ENCODE measurements around the gene IKBKE.

Gene IKBKE

DNA sequence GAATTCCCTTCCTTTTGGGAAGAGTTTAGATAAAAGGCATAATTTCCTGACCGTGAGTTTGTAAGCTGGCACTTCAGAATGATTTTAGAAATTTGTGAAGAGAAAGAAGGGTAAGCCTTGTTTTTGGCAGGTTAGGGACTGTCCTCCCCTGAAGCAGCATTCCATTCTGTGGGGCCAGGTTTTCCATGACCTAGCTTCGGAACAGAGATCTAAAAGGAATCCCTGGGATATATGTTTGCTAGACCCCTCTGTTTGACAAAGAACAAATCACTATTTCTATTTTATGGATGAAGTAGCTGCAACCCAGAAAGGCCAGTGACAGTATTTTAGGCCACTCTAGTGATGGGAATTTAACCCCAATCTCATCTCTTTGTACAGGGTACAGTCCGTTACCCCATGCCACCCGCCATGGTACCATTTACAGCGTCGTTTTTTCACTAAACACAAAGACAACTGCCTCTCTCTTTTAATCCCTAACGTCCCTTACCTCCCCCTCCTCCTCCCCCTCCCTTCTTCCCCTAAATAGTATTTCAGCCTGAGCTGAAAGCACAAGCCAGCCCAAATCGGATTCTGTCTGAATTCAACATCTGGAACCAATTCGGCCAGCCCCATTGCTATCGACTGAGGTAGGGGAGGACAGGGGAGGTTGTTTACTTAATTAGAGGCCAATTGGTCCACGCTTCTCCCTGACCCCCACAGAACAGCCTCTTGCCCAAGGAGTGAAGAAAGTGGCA, 23.4 kb upstream of the IKBKE start:
- H3K4me1 ChIP-seq (ENCODE audit: insufficient read depth, low read length): 0 out of 2 replicates have a peak, but pooled peaks cover 5% of the 10 kb centered on the region
- no peak overlapping the region for H3K9ac ChIP-seq (ENCODE audit: low read depth, low read length)
- no peaks in the 10 kb centered on the region for H3K9me3 ChIP-seq (ENCODE audit: control insufficient read depth, insufficient read depth, low read length)
- H3K36me3 ChIP-seq (ENCODE audit: insufficient read depth, low read length): peaks cover 6% of the 10 kb centered on the region

DNA sequence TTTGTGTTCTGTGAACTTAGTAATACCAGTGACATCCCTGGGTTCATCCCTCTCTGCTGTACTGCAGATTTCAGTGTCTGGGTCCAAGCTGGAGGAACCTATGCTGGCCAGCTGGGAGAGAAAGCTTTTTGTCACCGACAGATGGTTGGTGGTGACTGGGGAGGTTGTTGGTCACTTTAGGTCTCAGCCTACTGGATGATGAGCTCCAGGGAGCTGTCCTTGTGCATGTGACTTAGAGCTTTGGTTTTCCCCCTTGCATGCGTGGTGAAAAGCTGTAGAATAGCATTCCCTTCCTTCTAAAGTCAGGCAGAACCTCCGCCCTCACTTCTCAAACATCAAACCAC, 22.9 kb upstream of the IKBKE start:
- Histone ChIP-seq H3K9ac (ENCODE audit: low read depth, low read length) (no peak overlapping the region), H3K9me3 (ENCODE audit: control insufficient read depth, insufficient read depth, low read length) (no peaks in the 10 kb centered on the region), H3K36me3 (ENCODE audit: insufficient read depth, low read length) (peaks cover 6% of the 10 kb centered on the region), H3K4me1 (ENCODE audit: insufficient read depth, low read length) (0 out of 2 replicates have a peak, but pooled peaks cover 5% of the 10 kb centered on the region)

DNA sequence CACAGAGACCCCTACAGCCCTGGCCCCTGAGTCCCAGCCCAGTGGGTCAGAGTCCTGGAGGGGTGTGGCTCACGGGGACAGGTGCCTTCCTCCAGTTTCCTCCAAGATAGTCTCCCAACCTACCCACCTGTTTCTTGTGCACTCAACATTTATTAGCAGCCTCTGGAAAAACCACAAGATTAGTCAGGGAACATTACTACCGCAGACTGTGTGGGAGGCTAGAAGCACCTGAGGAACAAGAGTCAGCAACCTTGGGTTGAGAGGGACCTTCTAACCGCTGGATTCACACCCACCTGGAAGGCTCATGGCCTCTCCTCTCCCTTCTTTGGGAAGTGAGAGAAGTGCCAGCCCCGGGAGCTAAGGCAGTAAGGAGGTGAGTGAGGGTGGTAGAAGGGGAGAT, 22.5 kb upstream of the IKBKE start:
- peaks cover 6% of the 10 kb centered on the region for H3K36me3 ChIP-seq (ENCODE audit: insufficient read depth, low read length)

DNA sequence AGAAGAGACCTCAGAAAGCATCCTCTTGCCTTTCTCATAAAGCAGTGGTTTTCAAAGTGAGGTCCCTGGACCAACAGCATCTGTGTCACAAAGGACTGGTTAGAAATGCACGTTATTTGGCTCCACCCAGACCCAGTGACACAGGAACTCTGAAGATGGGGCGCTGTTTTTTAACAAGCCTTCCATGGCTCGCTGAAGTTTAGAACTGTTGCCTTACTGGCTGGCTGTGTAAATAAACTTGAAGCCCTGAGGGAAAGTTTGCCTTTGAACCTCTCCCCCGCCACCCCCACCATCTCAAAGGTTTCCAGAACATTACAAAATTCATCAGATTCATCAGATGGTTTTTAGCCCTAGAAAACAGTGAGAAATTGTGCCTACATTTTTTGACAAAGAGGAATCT, 21.8 kb upstream of the IKBKE start:
- Histone ChIP-seq H3K4me1 (ENCODE audit: insufficient read depth, low read length) (0 out of 2 replicates have a peak, but pooled peaks cover 5% of the 10 kb centered on the region), H3K36me3 (ENCODE audit: insufficient read depth, low read length) (peaks cover 6% of the 10 kb centered on the region)

More for the DNA sequence above, 22.5 kb upstream of the IKBKE start:
- Histone ChIP-seq H3K4me1 (ENCODE audit: insufficient read depth, low read length) (0 out of 2 replicates have a peak, but pooled peaks cover 5% of the 10 kb centered on the region), H3K9me3 (ENCODE audit: control insufficient read depth, insufficient read depth, low read length) (no peaks in the 10 kb centered on the region), H3K9ac (ENCODE audit: low read depth, low read length) (no peak overlapping the region)

DNA sequence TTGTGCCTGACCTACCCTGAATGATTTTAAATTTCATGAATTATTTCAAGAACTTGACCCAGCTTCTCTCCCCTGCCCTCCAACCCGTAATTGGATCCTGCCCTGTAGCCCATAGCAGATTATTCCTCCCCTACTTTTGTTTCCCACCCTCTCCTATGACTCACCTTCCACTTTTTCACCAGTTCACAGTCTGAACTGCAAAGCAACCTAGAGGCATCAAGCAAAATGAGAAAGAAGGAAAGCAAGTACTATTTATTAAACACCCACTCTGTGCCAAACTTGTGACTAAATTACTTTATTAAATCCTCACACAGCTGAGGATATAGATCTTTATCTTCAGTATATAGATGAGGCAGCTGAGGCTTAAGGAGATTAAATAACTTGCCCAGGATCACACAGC, 20.7 kb upstream of the IKBKE start:
- Histone ChIP-seq H3K9me3 (ENCODE audit: control insufficient read depth, insufficient read depth, low read length) (no peaks in the 10 kb centered on the region), H3K36me3 (ENCODE audit: insufficient read depth, low read length) (peaks cover 6% of the 10 kb centered on the region), H3K4me1 (ENCODE audit: insufficient read depth, low read length) (0 out of 2 replicates have a peak, but pooled peaks cover 5% of the 10 kb centered on the region), H3K9ac (ENCODE audit: low read depth, low read length) (no peak overlapping the region)

More for the DNA sequence above, 21.8 kb upstream of the IKBKE start:
- Histone ChIP-seq H3K9me3 (ENCODE audit: control insufficient read depth, insufficient read depth, low read length) (no peaks in the 10 kb centered on the region), H3K9ac (ENCODE audit: low read depth, low read length) (no peak overlapping the region)

DNA sequence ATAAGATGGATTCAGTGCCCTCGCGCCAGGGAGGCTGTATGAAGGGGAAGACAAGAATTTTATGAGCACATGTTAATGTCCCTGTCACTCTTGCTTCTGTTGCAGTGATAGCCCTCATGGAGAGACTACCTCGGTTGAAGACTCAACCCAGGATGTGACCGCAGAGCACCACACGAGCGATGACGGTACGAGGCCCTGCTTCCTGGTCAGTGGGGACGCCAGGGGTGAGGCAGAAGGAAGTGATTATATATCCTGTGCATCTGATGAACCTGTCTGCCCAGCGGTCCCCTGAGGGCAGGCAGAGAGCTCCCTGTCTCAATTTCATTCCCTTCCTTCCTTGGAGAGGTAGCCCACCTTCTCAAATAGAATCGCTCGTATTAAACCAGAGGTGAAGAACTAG, 20.0 kb upstream of the IKBKE start:
- no peak overlapping the region for H3K9ac ChIP-seq (ENCODE audit: low read depth, low read length)
- H3K4me1 ChIP-seq (ENCODE audit: insufficient read depth, low read length): peaks cover 5% of the 10 kb centered on the region; the same call in 1 of the 2 replicates
- no peaks in the 10 kb centered on the region for H3K9me3 ChIP-seq (ENCODE audit: control insufficient read depth, insufficient read depth, low read length)
- H3K36me3 ChIP-seq (ENCODE audit: insufficient read depth, low read length): peaks cover 11% of the 10 kb centered on the region

DNA sequence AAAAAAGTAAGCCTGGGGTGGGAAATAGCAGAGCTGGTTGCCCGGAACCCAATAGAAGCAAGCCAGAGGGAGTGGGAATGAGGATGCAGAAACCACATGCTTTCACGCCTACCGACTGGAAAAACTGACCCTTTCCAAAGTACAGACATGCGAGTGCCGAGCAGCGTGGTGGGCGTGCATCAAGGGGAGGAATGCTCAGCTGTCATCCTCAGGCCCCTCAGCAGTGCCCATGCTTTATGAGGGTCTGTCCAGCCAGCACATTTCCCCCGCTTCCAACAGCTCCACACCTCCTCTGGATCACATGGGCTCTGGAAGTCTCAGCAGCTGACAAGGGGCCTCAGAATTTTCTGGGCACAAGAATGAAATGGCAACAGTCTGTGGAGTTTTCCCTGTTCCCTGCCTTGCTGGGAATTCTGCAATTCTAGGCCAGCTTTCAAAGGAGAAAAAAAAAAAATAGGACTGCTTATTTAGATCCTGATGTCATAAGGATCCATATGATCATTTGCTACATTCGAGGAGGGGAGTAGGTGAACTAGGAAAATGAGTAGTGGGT, 19.1 kb upstream of the IKBKE start:
- H3K36me3 ChIP-seq (ENCODE audit: insufficient read depth, low read length): peaks cover 11% of the 10 kb centered on the region
- no peak overlapping the region for H3K9ac ChIP-seq (ENCODE audit: low read depth, low read length)
- peaks cover 9% of the 10 kb centered on the region; the same call in 1 of the 2 replicates for H3K4me1 ChIP-seq (ENCODE audit: insufficient read depth, low read length)
- H3K9me3 ChIP-seq (ENCODE audit: control insufficient read depth, insufficient read depth, low read length): no peaks in the 10 kb centered on the region

DNA sequence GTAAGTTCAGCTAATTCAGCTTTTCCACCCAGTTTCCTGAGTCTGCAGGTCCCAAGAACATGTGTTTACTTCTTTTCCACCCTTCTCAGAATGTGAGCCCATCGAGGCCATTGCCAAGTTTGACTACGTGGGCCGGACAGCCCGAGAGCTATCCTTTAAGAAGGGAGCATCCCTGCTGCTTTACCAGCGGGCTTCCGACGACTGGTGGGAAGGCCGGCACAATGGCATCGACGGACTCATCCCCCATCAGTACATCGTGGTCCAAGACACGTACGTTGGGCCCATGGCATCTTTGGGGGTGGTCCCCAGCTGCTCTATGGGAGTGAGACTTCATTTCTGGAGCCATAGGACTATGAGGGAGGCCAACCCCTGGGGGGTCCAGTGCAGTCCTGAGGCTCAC, 17.2 kb upstream of the IKBKE start:
- H3K9me3 ChIP-seq (ENCODE audit: control insufficient read depth, insufficient read depth, low read length): no peaks in the 10 kb centered on the region
- H3K4me1 ChIP-seq (ENCODE audit: insufficient read depth, low read length): peaks cover 18% of the 10 kb centered on the region
- peaks cover 11% of the 10 kb centered on the region for H3K36me3 ChIP-seq (ENCODE audit: insufficient read depth, low read length)
- no peak overlapping the region for H3K9ac ChIP-seq (ENCODE audit: low read depth, low read length)

DNA sequence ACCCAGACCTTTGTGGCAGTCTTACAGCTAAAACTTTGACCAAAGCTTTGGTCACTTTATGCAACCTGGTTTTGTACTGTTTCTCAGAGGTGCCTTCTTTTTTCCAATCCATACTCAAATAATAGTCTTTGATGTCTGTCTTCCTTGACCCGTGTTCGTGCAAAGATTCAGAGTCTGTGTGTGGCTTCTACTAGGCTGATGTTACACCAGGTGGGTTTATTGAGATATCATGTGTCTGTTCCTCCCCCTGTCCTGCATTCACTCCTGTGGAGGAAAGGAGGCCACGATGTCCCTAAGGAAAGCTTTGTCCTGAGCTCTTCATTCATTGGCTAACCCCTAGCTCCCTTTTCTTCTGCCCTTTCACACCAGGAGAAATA, 15.0 kb upstream of the IKBKE start:
- no peak overlapping the region for H3K9ac ChIP-seq (ENCODE audit: low read depth, low read length)
- H3K9me3 ChIP-seq (ENCODE audit: control insufficient read depth, insufficient read depth, low read length): no peaks in the 10 kb centered on the region
- peaks cover 13% of the 10 kb centered on the region for H3K4me1 ChIP-seq (ENCODE audit: insufficient read depth, low read length)
- H3K36me3 ChIP-seq (ENCODE audit: insufficient read depth, low read length): peaks cover 5% of the 10 kb centered on the region; the same call in 1 of the 2 replicates

DNA sequence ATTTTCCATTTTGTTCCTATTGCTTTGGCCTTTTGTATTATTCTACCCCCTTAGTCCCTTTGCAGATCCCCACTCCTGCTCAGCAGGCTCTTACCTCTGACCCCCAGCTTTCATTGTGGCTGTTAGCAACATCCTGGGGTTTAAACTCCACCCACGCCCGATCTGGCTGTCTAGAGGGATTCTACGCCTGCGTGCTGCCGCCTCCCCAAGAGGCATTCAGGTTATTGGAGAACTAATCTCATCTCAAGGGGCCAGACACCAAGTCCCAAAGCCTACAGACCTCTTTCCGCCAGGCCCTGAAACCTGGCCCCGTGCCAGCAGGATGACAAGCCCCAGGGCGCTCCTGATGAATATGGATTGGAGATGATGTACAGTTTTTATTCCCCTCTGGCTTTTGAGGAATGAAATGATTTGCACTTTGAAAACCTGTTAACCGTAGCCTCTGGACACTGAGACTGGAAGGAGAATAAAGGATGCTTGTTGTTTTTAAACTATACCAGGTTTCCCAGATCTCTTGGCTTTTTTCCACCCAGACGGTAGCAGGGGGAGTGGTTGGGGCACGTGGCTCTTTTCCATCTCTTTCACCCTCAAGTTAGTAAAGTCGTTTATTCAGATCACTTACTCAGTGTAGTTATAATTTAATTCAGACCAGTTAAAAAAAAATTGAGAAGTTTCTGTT, 14.5 kb upstream of the IKBKE start:
- Histone ChIP-seq H3K36me3 (ENCODE audit: insufficient read depth, low read length) (peaks cover 5% of the 10 kb centered on the region; the same call in 1 of the 2 replicates), H3K4me1 (ENCODE audit: insufficient read depth, low read length) (peaks cover 13% of the 10 kb centered on the region), H3K9me3 (ENCODE audit: control insufficient read depth, insufficient read depth, low read length) (no peaks in the 10 kb centered on the region), H3K9ac (ENCODE audit: low read depth, low read length) (no peak overlapping the region)

DNA sequence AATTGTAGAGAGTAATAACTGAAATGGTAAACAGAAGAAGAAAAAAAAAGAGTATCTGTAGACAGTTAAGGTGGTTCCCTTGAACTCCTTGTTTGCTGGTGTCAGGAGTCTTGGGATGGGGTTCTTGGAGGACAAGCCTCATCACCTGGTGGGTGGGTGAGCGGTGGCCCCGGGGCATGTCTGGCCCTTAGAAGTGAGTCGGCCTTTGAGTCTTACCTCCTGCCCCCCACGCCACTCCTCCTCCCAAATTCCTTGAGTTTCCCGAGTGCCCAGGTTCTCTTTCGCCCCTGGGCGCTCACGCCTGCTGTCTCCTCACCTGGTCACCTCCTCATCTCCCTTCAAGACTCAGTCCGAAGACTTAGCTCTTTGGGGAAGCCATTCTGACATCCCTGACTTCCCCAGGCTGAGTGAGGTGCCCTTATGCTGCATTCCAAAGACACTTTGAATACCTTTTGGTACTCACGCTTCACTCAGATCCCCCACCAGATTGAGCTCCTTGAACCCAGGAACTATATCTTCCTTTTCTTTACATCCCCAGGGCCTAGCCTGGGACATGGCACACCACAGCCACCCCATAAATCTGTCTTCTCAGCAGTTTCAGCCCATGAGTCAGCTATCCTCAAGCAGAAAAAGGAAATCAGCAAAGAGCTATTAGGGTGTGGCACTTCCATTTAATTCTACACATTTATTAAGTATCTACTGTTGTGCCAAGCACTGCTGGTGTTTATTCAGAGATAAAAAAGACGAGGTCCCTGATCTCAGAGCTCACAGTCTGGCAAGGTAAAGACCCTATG, 13.5 kb upstream of the IKBKE start:
- peaks cover 13% of the 10 kb centered on the region for H3K4me1 ChIP-seq (ENCODE audit: insufficient read depth, low read length)
- no peaks in the 10 kb centered on the region for H3K9me3 ChIP-seq (ENCODE audit: control insufficient read depth, insufficient read depth, low read length)
- peaks cover 5% of the 10 kb centered on the region; the same call in 1 of the 2 replicates for H3K36me3 ChIP-seq (ENCODE audit: insufficient read depth, low read length)
- no peak overlapping the region for H3K9ac ChIP-seq (ENCODE audit: low read depth, low read length)

DNA sequence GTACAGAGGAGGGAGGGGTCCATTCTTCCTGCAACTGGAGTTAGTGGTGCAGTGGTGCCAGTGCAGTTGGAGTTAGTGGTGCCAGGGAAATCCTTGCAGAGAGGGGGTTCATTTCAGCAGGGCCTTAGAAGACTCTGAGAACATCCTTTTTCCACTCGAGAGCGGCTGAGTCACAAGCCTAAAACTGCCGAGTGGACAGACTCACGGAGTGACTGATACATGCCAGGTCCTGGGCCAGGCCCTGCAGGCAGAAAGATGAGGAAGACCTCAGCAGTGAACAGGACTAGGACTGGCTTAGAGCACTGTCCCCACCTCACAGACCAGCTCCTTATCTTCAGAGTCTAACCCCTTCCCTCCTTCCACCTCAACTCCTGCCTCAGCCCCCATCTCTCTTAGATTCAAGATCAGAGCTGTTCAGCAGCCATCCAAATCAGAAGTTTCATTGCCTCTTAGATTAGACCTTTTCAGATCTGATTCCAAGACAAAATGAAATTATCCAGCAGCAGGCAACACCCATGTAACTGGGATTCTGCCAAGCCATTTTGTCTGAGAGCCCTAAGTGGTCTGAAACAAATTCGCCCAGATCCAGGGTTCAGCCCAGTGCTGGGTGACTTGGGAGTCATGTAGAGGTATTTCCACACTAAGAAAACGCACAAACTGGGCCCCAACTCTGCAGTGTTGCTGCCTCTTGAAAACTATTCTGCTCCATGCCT, 12.7 kb upstream of the IKBKE start:
- Histone ChIP-seq H3K9me3 (ENCODE audit: control insufficient read depth, insufficient read depth, low read length) (no peaks in the 10 kb centered on the region), H3K9ac (ENCODE audit: low read depth, low read length) (no peak overlapping the region), H3K4me1 (ENCODE audit: insufficient read depth, low read length) (peaks cover 13% of the 10 kb centered on the region), H3K36me3 (ENCODE audit: insufficient read depth, low read length) (peaks cover 5% of the 10 kb centered on the region; the same call in 1 of the 2 replicates)

DNA sequence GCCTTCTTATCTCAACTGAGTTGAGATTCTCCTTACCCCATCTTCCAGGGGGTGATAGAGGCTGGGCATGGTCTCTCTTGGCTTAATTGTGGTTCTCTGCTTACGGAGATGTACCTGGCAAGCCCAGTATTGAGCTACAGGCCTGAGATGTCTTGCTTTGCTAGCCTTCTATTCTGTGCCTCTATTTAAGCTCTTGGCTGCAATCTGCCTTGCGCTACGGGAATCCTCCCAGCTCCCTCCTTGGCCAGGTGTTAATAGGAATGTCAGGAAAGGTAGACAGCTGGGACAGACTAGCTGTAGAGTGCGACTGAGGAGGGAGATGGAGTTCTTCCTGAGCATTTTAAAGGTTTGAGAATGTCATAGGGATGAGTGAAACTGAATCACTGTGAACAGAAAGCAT, 10.6 kb upstream of the IKBKE start:
- Histone ChIP-seq H3K9ac (ENCODE audit: low read depth, low read length) (no peak overlapping the region), H3K4me1 (ENCODE audit: insufficient read depth, low read length) (peaks cover 13% of the 10 kb centered on the region), H3K9me3 (ENCODE audit: control insufficient read depth, insufficient read depth, low read length) (no peaks in the 10 kb centered on the region), H3K36me3 (ENCODE audit: insufficient read depth, low read length) (peaks cover 7% of the 10 kb centered on the region; the same call in 1 of the 2 replicates)
